ENCODE results near the gene C3orf49.

DNA sequence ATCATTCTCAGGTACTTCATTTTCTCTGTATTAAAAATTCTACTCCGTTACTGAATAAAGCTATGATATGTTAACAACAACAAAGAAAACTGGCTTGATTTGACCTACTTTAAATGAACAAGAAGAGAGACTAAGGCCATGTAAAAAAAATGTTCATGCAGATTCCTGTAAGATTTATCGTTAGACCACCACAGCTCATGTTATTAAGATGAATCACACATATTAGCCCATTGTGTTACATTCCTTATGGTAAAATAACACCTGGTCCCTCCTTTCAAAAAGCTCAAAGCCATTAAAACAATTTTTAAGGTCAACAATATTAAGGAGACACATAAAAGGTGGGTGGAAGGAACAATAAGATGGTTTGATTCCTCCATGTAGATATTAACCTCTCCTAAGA is 38.2 kb downstream of the C3orf49 start:
- TF ChIP-seq, protein P1, sequence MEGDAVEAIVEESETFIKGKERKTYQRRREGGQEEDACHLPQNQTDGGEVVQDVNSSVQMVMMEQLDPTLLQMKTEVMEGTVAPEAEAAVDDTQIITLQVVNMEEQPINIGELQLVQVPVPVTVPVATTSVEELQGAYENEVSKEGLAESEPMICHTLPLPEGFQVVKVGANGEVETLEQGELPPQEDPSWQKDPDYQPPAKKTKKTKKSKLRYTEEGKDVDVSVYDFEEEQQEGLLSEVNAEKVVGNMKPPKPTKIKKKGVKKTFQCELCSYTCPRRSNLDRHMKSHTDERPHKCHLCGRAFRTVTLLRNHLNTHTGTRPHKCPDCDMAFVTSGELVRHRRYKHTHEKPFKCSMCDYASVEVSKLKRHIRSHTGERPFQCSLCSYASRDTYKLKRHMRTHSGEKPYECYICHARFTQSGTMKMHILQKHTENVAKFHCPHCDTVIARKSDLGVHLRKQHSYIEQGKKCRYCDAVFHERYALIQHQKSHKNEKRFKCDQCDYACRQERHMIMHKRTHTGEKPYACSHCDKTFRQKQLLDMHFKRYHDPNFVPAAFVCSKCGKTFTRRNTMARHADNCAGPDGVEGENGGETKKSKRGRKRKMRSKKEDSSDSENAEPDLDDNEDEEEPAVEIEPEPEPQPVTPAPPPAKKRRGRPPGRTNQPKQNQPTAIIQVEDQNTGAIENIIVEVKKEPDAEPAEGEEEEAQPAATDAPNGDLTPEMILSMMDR (IDR thresholded peaks at IDR 0.05), result no peak
- TF ChIP-seq POLR2A (IDR thresholded peaks at IDR 0.05; ENCODE audit: low read depth) (no peak), EP300 (IDR thresholded peaks at IDR 0.05) (no peak), POLR2AphosphoS5 (IDR thresholded peaks at IDR 0.05) (no peak)

Data from esophagus muscularis mucosa (tissue), 4 donors.